Neuronal stem cell (in vitro differentiated cells): ENCODE measurements around the gene USP10.
A peak's percentile ranks its signal among the peaks of the same experiment; 100 is the strongest.

Experiments
- DNase-seq: peaks from one replicate; pipeline ENCODE4 v3.0.0-alpha.2; 2013; ENCODE audit warnings: low spot score
- H2AFZ ChIP-seq: one replicate; pipeline ENCODE4 v1.6.1; 2013; ENCODE audit warnings: mild to moderate bottlenecking, low read length, inconsistent platforms
- H2AK5ac ChIP-seq: 2 replicates; pipeline ENCODE4 v1.6.1; 2013; ENCODE audit warnings: low read depth, mild to moderate bottlenecking, inconsistent platforms, low read length, moderate library complexity, mixed read lengths
- H2BK120ac ChIP-seq: 2 replicates; pipeline ENCODE4 v1.6.1; 2013; ENCODE audit warnings: low read depth, mild to moderate bottlenecking, inconsistent platforms, low read length, moderate library complexity, mixed read lengths
- H2BK12ac ChIP-seq: one replicate; pipeline ENCODE4 v1.6.1; 2013; ENCODE audit warnings: low read length, inconsistent platforms
- H2BK15ac ChIP-seq: 2 replicates; pipeline ENCODE4 v1.6.1; 2013; ENCODE audit warnings: mild to moderate bottlenecking, low read length, inconsistent platforms, mixed read lengths
- H2BK5ac ChIP-seq: one replicate; pipeline ENCODE4 v1.6.1; 2013; ENCODE audit warnings: inconsistent platforms, mild to moderate bottlenecking, low read length, moderate library complexity
- H3K14ac ChIP-seq: one replicate; pipeline ENCODE4 v1.6.1; 2013; ENCODE audit warnings: low read length, inconsistent platforms
- H3K18ac ChIP-seq: 2 replicates; pipeline ENCODE4 v1.6.1; 2013; ENCODE audit warnings: low read length, inconsistent platforms
- H3K23ac ChIP-seq: 2 replicates; pipeline ENCODE4 v1.6.1; 2013; ENCODE audit warnings: low read depth, mild to moderate bottlenecking, mixed read lengths, low read length, inconsistent platforms; ENCODE audit not compliant: poor library complexity
- H3K27ac ChIP-seq: replicated peaks from 3 replicates; pipeline ENCODE4 v1.5.1; 2013; ENCODE audit warnings: low read length, inconsistent platforms
- H3K27me3 ChIP-seq, 3 experiments: 2 replicates each; pipeline ENCODE4 v1.6.1; 2013; ENCODE audit warnings: low read length in 3 of 3, mild to moderate bottlenecking in 2 of 3, inconsistent platforms in 1 of 3, low read depth in 1 of 3, mixed read lengths in 1 of 3, moderate library complexity in 1 of 3; ENCODE audit not compliant: control insufficient read depth in 3 of 3, insufficient read depth in 3 of 3
- H3K36me3 ChIP-seq, 2 donors: replicated peaks in 1 of 2; 2 replicates each; pipeline ENCODE4 v1.6.1; 2013; ENCODE audit warnings: low read length in 2 of 2; ENCODE audit not compliant: control insufficient read depth in 2 of 2, insufficient read depth in 2 of 2
- H3K4ac ChIP-seq: 2 replicates; pipeline ENCODE4 v1.6.1; 2013; ENCODE audit warnings: inconsistent platforms, mild to moderate bottlenecking, low read length, moderate library complexity
- H3K4me1 ChIP-seq, 2 donors: 1 replicate in 1 of 2; 2 replicates in 1 of 2; pipeline ENCODE4 v1.6.1; 2013; ENCODE audit warnings: low read length in 2 of 2, low read depth in 1 of 2; ENCODE audit not compliant: control insufficient read depth in 2 of 2, insufficient read depth in 1 of 2
- H3K4me2 ChIP-seq: one replicate; pipeline ENCODE4 v1.6.1; 2013; ENCODE audit warnings: mild to moderate bottlenecking, low read length, inconsistent platforms; ENCODE audit not compliant: insufficient read depth, poor library complexity, severe bottlenecking
- H3K4me3 ChIP-seq, 2 donors: 2 replicates each; pipeline ENCODE4 v1.5.1; 2013; ENCODE audit warnings: low read length in 2 of 2, mild to moderate bottlenecking in 2 of 2, inconsistent platforms in 1 of 2, moderate library complexity in 1 of 2
- H3K79me1 ChIP-seq: one replicate; pipeline ENCODE4 v1.6.1; 2013; ENCODE audit warnings: low read depth, mild to moderate bottlenecking, inconsistent platforms, low read length, moderate library complexity
- H3K9ac ChIP-seq: one replicate; pipeline ENCODE4 v1.6.1; 2013; ENCODE audit warnings: mild to moderate bottlenecking, low read depth, low read length, inconsistent platforms; ENCODE audit not compliant: poor library complexity
- H3K9me3 ChIP-seq, 2 donors: replicated peaks in 1 of 2; 2 replicates each; pipeline versions ENCODE3 to v1.6.1; 2013; ENCODE audit warnings: low read length in 2 of 2, mild to moderate bottlenecking in 2 of 2, inconsistent platforms in 1 of 2, low read depth in 1 of 2, mixed read lengths in 1 of 2, moderate library complexity in 1 of 2; ENCODE audit not compliant: control insufficient read depth in 2 of 2, insufficient read depth in 1 of 2
- H4K8ac ChIP-seq: one replicate; pipeline ENCODE4 v1.6.1; 2013; ENCODE audit warnings: low read depth, mild to moderate bottlenecking, inconsistent platforms, low read length, moderate library complexity
- H4K91ac ChIP-seq: one replicate; pipeline ENCODE4 v1.6.1; 2013; ENCODE audit warnings: low read length, low read depth, mild to moderate bottlenecking, inconsistent platforms; ENCODE audit not compliant: poor library complexity
- WGBS, 2 donors: extraction: QIAGEN DNeasy Blood & Tissue Kit; methylation state at CpG; one replicate each; pipeline ENCODE4 v1.1.7; 2013; ENCODE audit warnings: missing lambda C conversion rate in 2 of 2, mixed read lengths in 1 of 2; ENCODE audit not compliant: insufficient read length in 2 of 2, insufficient replicate concordance in 1 of 2; ENCODE audit errors: extremely low coverage in 2 of 2; 5-methylcytosine and 5-hydroxymethylcytosine counted together

USP10 gene

GRCh38 chr16:84807776-84808175 is 108.0 kb downstream of the USP10 start:
- Histone ChIP-seq H2BK15ac (no peak overlapping the region), H3K4me1 (no peaks in the 10 kb centered on the region), H3K14ac (no peak overlapping the region), H3K79me1 (no peaks in the 10 kb centered on the region), H4K91ac (no peak overlapping the region), H3K27me3 (peaks cover 0 to 22% (median 0%) of the 10 kb centered on the region in 3 experiments), H3K4me3 (no peak overlapping the region), H2AFZ (no peak overlapping the region), H3K36me3 (no peaks in the 10 kb centered on the region), H4K8ac (no peak overlapping the region), H3K4ac (no peak overlapping the region), H2BK5ac (no peak overlapping the region), H3K18ac (no peak overlapping the region), H3K4me2 (no peak overlapping the region), H3K23ac (no peak overlapping the region), H2AK5ac (no peak overlapping the region), H3K9ac (no peak overlapping the region), H2BK120ac (no peak overlapping the region), H3K9me3 (peaks cover 0 to 2% of the 10 kb centered on the region in 2 donors), H3K27ac (no peak overlapping the region), H2BK12ac (no peak overlapping the region)
- no CpG with 5 or more reads among the region's 7 CpGs for WGBS, 2 donors
- no peak for DNase-seq

DNA sequence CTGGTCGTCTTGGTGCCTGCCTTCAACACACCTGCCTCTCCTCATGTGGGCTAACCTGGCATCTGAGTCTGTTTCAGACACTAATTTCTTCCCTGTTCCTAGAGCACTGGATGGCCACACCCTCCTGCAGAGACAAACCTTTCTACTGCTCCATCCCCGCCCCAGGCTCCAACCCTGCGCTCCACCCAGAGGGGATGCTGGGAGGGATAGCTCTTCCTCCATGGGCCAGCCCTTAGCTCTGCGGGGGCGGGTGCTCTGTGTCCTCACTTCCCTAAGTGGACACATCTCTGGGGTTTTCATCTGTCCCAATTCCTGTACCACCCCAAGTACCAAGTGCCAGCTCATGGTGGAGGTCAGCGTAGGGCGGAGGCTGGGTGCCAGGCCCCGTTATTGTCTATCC is 109.0 kb downstream of the USP10 start:
- H3K18ac ChIP-seq, result peak overlapping the region; percentile 52
- H3K4me2 ChIP-seq, result no peak overlapping the region
- no peak for DNase-seq
- peaks cover 0 to 32% (median 0%) of the 10 kb centered on the region in 3 experiments for H3K27me3 ChIP-seq
- H2BK5ac ChIP-seq, result no peak overlapping the region
- H3K4me3 ChIP-seq, result no peak overlapping the region
- no peak overlapping the region for H3K23ac ChIP-seq
- no peak overlapping the region for H3K4ac ChIP-seq
- peak overlapping the region; percentile 72 for H3K14ac ChIP-seq
- no peaks in the 10 kb centered on the region for H3K36me3 ChIP-seq
- H3K9me3 ChIP-seq, result peaks cover 0 to 4% of the 10 kb centered on the region in 2 donors
- no peak overlapping the region for H3K9ac ChIP-seq
- no peak overlapping the region for H2BK120ac ChIP-seq
- H2AK5ac ChIP-seq, result no peak overlapping the region
- H3K27ac ChIP-seq, result no peak overlapping the region
- no peak overlapping the region for H4K8ac ChIP-seq
- no peak overlapping the region for H2BK15ac ChIP-seq
- H3K4me1 ChIP-seq, result no peaks in the 10 kb centered on the region
- WGBS, 2 donors, result no CpG with 5 or more reads among the region's 8 CpGs
- H3K79me1 ChIP-seq, result no peaks in the 10 kb centered on the region
- no peak overlapping the region for H2AFZ ChIP-seq
- H4K91ac ChIP-seq, result no peak overlapping the region
- H2BK12ac ChIP-seq, result no peak overlapping the region

DNA sequence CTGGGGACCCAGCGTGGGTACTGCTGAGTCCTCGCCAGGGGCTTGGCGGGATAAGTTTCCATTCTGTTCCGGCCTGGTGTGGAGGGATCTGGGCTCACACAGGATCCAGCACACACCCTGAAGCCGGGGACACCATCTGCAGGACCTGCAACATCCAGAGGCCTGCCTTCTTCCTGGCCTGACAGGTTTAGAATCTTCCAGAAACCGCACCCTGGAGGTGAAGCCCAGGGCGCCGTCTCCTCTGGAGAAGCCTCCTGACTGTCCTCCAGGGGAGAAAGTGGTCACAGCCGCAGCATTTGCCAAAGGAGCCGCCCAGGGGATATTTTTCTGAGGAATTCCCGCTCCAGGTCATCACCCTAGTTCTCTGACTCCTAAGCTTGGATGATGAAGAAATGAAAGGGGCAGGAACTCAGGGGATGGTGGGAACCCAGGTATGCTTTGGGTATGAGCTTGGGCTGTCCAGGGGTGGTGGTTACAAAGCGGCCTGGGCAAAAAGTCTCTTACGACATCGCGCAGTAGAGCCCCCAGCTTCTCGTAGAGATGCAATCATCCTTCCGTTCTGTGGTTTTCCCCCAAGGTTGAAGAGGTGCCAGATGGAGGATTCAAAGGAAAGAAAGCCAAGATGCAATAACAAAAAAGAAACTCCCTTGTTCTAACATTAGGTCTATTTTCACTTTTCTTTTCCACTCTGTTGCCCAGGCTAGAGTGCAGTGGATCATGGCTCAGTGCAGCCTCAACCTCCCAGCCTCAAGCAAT is 110.9 kb downstream of the USP10 start:
- Histone ChIP-seq H3K4ac (no peak overlapping the region), H2AFZ (no peak overlapping the region), H3K27me3 (peaks cover 0 to 45% (median 0%) of the 10 kb centered on the region in 3 experiments), H3K23ac (no peak overlapping the region), H2BK12ac (no peak overlapping the region), H4K91ac (no peak overlapping the region), H3K9me3 (peaks cover 0 to 2% of the 10 kb centered on the region in 2 donors), H3K4me1 (no peaks in the 10 kb centered on the region), H3K79me1 (no peaks in the 10 kb centered on the region), H3K4me3 (no peak overlapping the region), H2AK5ac (no peak overlapping the region), H2BK120ac (no peak overlapping the region), H3K14ac (no peak overlapping the region), H3K36me3 (no peaks in the 10 kb centered on the region), H3K9ac (no peak overlapping the region), H3K18ac (no peak overlapping the region), H4K8ac (no peak overlapping the region), H3K4me2 (no peak overlapping the region), H3K27ac (no peak overlapping the region), H2BK5ac (no peak overlapping the region), H2BK15ac (no peak overlapping the region)
- DNase-seq, result no peak
- no CpG with 5 or more reads among the region's 17 CpGs for WGBS, 2 donors

DNA sequence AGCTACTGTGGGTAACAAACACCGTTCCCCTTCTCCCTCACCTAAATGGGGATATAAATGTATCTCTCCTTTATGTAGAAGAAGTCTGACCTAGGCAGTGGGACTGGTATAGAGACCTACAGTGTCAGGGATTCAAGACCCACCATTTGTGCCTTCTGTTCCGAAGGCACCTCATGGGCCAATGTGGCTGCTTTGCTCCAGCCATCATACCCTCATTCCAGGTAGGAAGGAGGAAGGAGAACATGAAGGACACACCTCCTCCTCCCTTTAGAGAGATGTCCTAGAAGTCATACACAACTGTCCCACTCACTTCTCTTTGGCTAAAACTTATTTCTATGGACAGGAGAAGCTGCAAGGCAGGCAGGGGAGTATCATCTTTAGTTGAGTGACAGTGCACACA is 111.7 kb downstream of the USP10 start:
- Histone ChIP-seq H4K8ac (no peak overlapping the region), H3K23ac (no peak overlapping the region), H2BK5ac (no peak overlapping the region), H3K27me3 (peaks cover 0 to 50% (median 0%) of the 10 kb centered on the region in 3 experiments), H2AFZ (no peak overlapping the region), H3K14ac (no peak overlapping the region), H3K18ac (no peak overlapping the region), H3K9me3 (peaks cover 0 to 2% of the 10 kb centered on the region in 2 donors), H3K4me2 (no peak overlapping the region), H3K4me1 (no peaks in the 10 kb centered on the region), H3K4me3 (no peak overlapping the region), H3K36me3 (no peaks in the 10 kb centered on the region), H2BK120ac (no peak overlapping the region), H2BK15ac (no peak overlapping the region), H3K79me1 (no peaks in the 10 kb centered on the region), H3K9ac (no peak overlapping the region), H2AK5ac (no peak overlapping the region), H4K91ac (no peak overlapping the region), H3K4ac (no peak overlapping the region), H2BK12ac (no peak overlapping the region), H3K27ac (no peak overlapping the region)
- WGBS, 2 donors, result no CpG with 5 or more reads among the region's 2 CpGs
- DNase-seq, result no peak
